Measurements from ENCODE around the gene TMEM258. TPM values are rescaled to one million over a fixed set of nuclear protein-coding genes. Genes with fewer than 3 reads are reported as not detected.
A peak's percentile ranks its signal among the peaks of the same experiment; 100 is the strongest.

Gene TMEM258
- total and polyA plus RNA-seq, 9 of the 15 experiments (the other 6 are each of a cell fraction or from before 2014, with no cell fraction given): 97.2 to 856 (median 231) TPM

- TF ChIP-seq ZNF57 (CRISPR knock-in tag; IDR thresholded peaks at IDR 0.05) (no peak), ZZZ3 (IDR thresholded peaks at IDR 0.05) (no peak), TCFL5 (CRISPR knock-in tag; conservative IDR thresholded peaks at IDR 0.05) (no peak), CREBBP (IDR thresholded peaks at IDR 0.05; ENCODE audit: low read depth, low read length) (no peak), NCOA6 (IDR thresholded peaks at IDR 0.05) (no peak), PATZ1 (CRISPR knock-in tag; IDR thresholded peaks at IDR 0.05; ENCODE audit: borderline replicate concordance) (no peak), KLF10 (CRISPR knock-in tag; IDR thresholded peaks at IDR 0.05) (no peak), NEUROD1 (IDR thresholded peaks at IDR 0.05; ENCODE audit: borderline replicate concordance, low read depth, low read length, partially characterized antibody) (no peak), ZNF644 (tag; IDR thresholded peaks at IDR 0.05; ENCODE audit: low read depth) (no peak), ZNF668 (CRISPR knock-in tag; IDR thresholded peaks at IDR 0.05) (no peak), CAMTA2 (CRISPR knock-in tag; conservative IDR thresholded peaks at IDR 0.05) (no peak), ZNF184 (CRISPR knock-in tag; IDR thresholded peaks at IDR 0.05) (no peak), ZNF586 (CRISPR knock-in tag; conservative IDR thresholded peaks at IDR 0.05) (no peak), ZBED1 (IDR thresholded peaks at IDR 0.05) (no peak), CTCF (IDR thresholded peaks at IDR 0.05 in 2 of 3, conservative IDR thresholded peaks at IDR 0.05 in 1 of 3; ENCODE audit: insufficient read depth in 2 of 3, low read depth in 1 of 3, low read length in 3 of 3) (peak; percentile 94 to 96 (median 95)), NFXL1 (CRISPR knock-in tag; IDR thresholded peaks at IDR 0.05) (no peak), STAT5B (CRISPR knock-in tag; IDR thresholded peaks at IDR 0.05) (no peak), CHD1 (IDR thresholded peaks at IDR 0.05; ENCODE audit: low read length) (no peak), ASH1L (IDR thresholded peaks at IDR 0.05; ENCODE audit: borderline replicate concordance, low read depth, partially characterized antibody) (no peak), OTX1 (CRISPR knock-in tag; IDR thresholded peaks at IDR 0.05) (no peak), PHB2 (IDR thresholded peaks at IDR 0.05; ENCODE audit: low read depth) (no peak), POLR2H (tag; IDR thresholded peaks at IDR 0.05; ENCODE audit: low read depth) (no peak), SMARCA4 (IDR thresholded peaks at IDR 0.05) (peak; percentile 30; the same call in 1 of the 2 replicates), FOXP4 (CRISPR knock-in tag; IDR thresholded peaks at IDR 0.05; ENCODE audit: borderline replicate concordance) (no peak)
Measured at GRCh38 chr11:61747192-61747966, 45.0 kb downstream of the TMEM258 start (continued).

Data from K562 (cell line).